ENCODE data around the gene CKLF. TPM values are rescaled to one million over a fixed set of nuclear protein-coding genes. Genes with fewer than 3 reads are reported as not detected.

CKLF gene
- total RNA-seq, 2 donors from 2014 or later = 11.5 to 22.5 TPM

- H3K27ac ChIP-seq = peak overlapping the region; percentile 29 to 58
- no peak for TF ChIP-seq CTCF (IDR thresholded peaks at IDR 0.05)
- no peaks in the 10 kb centered on the region for H3K9me3 ChIP-seq
- peaks cover 0 to 74% of the 10 kb centered on the region in 2 donors for H3K4me1 ChIP-seq
- peaks cover 8% of the 10 kb centered on the region for H3K36me3 ChIP-seq
- DNase-seq (ENCODE audit: low spot score) = no peak
- H3K4me3 ChIP-seq = no peak overlapping the region
- no peaks in the 10 kb centered on the region for H3K27me3 ChIP-seq
Observed at GRCh38 chr16:66521252-66521713, 31.1 kb upstream of the CKLF start.

GRCh38 chr16:66521951-66522771, 30.2 kb upstream of the CKLF start:
- Histone ChIP-seq H3K4me3 (no peak overlapping the region), H3K36me3 (peaks cover 15% of the 10 kb centered on the region), H3K9me3 (no peaks in the 10 kb centered on the region), H3K4me1 (peaks cover 0 to 66% of the 10 kb centered on the region in 2 donors), H3K27me3 (no peaks in the 10 kb centered on the region), H3K27ac (peak overlapping the region; percentile 29 to 58)
- peak; percentile 65 for DNase-seq (ENCODE audit: low spot score)
- TF ChIP-seq CTCF (IDR thresholded peaks at IDR 0.05) = no peak

GRCh38 chr16:66522816-66523590, 29.4 kb upstream of the CKLF start:
- no peaks in the 10 kb centered on the region for H3K27me3 ChIP-seq
- no peak overlapping the region for H3K4me3 ChIP-seq
- TF ChIP-seq CTCF (IDR thresholded peaks at IDR 0.05) = no peak

GRCh38 chr16:66523861-66524354, 28.5 kb upstream of the CKLF start:
- H3K36me3 ChIP-seq = peaks cover 33% of the 10 kb centered on the region
- peaks cover 0 to 49% of the 10 kb centered on the region in 2 donors for H3K4me1 ChIP-seq
- no peaks in the 10 kb centered on the region for H3K27me3 ChIP-seq
- no peak overlapping the region for H3K4me3 ChIP-seq
- no peak for DNase-seq (ENCODE audit: low spot score)
- no peak for TF ChIP-seq CTCF (IDR thresholded peaks at IDR 0.05)
- H3K9me3 ChIP-seq = no peaks in the 10 kb centered on the region
- H3K27ac ChIP-seq = peak overlapping the region; percentile 32 to 48

More at GRCh38 chr16:66522816-66523590, 29.4 kb upstream of the CKLF start:
- Histone ChIP-seq H3K36me3 (peaks cover 23% of the 10 kb centered on the region), H3K9me3 (no peaks in the 10 kb centered on the region), H3K4me1 (peaks cover 0 to 58% of the 10 kb centered on the region in 2 donors), H3K27ac (peak overlapping the region; percentile 32 to 48)
- DNase-seq (ENCODE audit: low spot score) = no peak

GRCh38 chr16:66524601-66525164, 27.7 kb upstream of the CKLF start:
- H3K4me1 ChIP-seq = peaks cover 0 to 42% of the 10 kb centered on the region in 2 donors
- H3K27me3 ChIP-seq = no peaks in the 10 kb centered on the region
- H3K36me3 ChIP-seq = peaks cover 38% of the 10 kb centered on the region
- H3K27ac ChIP-seq = peak overlapping the region; percentile 32 to 48
- no peak for TF ChIP-seq CTCF (IDR thresholded peaks at IDR 0.05)
- no peaks in the 10 kb centered on the region for H3K9me3 ChIP-seq
- DNase-seq (ENCODE audit: low spot score) = no peak
- no peak overlapping the region for H3K4me3 ChIP-seq

Measured in right atrium auricular region (tissue), 2 donors.